Measurements from ENCODE around the gene ZP4. TPM values are rescaled to one million over a fixed set of nuclear protein-coding genes. Genes with fewer than 3 reads are reported as not detected.
A peak's percentile ranks its signal among the peaks of the same experiment; 100 is the strongest.

Gene ZP4
- polyA plus RNA-seq, 4 donors, result not detected

DNA sequence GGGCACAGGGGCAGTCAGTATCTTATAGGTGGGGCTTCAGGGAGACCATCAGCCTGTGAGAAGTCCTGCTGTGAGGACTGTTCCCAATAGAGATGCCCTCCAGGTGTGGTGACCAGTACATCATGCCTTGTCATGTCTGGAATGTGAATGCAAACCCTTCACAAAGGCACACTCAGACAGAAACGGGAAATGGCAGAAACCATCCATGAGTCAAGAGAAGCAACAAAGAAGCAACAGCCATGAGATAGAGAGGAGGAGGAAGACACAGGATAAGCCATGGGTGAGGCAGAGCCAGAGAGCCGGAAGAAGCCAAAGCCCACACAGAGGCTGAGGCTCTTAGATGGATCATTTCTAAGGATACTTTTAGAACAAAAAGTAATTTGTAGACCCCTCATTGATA, 20.1 kb upstream of the ZP4 start:
- Histone ChIP-seq H3K4me3 (ENCODE audit: low read depth in 1 of 3, low read length in 3 of 3) (no peak overlapping the region), H3K27me3 (ENCODE audit: control insufficient read depth in 3 of 3, insufficient read depth in 3 of 3, low read length in 3 of 3) (no peaks in the 10 kb centered on the region), H3K9me3 (ENCODE audit: control insufficient read depth in 2 of 2, insufficient read depth in 1 of 2, low read depth in 1 of 2, low read length in 1 of 2) (no peaks in the 10 kb centered on the region), H3K36me3 (ENCODE audit: control insufficient read depth in 3 of 3, insufficient read depth in 2 of 3, low read depth in 1 of 3, low read length in 3 of 3) (no peaks in the 10 kb centered on the region), H3K27ac (ENCODE audit: low read depth in 1 of 3, low read length in 2 of 3) (no peak overlapping the region), H3K4me1 (ENCODE audit: control insufficient read depth in 3 of 3, insufficient read depth in 2 of 3, low read depth in 1 of 3, low read length in 2 of 3) (no peaks in the 10 kb centered on the region)
- DNase-seq, result no peak
- 90 to 92% (median 91%) methylated on average over 2 of the region's 2 CpGs for WGBS, 3 donors
- no peak for FAIRE-seq

DNA sequence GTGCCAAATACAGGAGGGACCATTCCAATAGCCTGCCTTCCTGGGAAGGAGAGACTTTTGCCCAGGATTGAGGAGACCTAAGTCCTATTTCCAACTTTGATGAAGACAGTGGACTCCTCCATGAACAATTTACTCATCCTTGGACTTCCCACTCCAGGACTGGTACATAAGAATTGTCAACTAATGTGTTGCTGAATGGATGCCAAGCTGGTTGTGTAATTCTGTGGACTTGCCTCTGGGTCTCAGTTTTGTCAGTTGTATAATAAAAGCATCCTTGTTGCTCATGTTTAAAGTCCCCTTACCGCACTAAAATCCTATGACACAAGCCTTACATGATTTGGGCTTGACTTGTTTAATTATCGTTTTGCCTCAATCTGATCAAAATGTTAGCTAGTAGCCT, 13.2 kb upstream of the ZP4 start:
- Histone ChIP-seq H3K27ac (ENCODE audit: low read depth in 1 of 3, low read length in 2 of 3) (no peak overlapping the region), H3K4me3 (ENCODE audit: low read depth in 1 of 3, low read length in 3 of 3) (no peak overlapping the region), H3K4me1 (ENCODE audit: control insufficient read depth in 3 of 3, insufficient read depth in 2 of 3, low read depth in 1 of 3, low read length in 2 of 3) (no peaks in the 10 kb centered on the region), H3K27me3 (ENCODE audit: control insufficient read depth in 3 of 3, insufficient read depth in 3 of 3, low read length in 3 of 3) (no peaks in the 10 kb centered on the region), H3K36me3 (ENCODE audit: control insufficient read depth in 3 of 3, insufficient read depth in 2 of 3, low read depth in 1 of 3, low read length in 3 of 3) (no peaks in the 10 kb centered on the region), H3K9me3 (ENCODE audit: control insufficient read depth in 2 of 2, insufficient read depth in 1 of 2, low read depth in 1 of 2, low read length in 1 of 2) (no peaks in the 10 kb centered on the region)
- DNase-seq, result no peak
- WGBS, 3 donors, result 89 to 92% (median 90%) methylated on average over 2 of the region's 2 CpGs
- no peak for FAIRE-seq

DNA sequence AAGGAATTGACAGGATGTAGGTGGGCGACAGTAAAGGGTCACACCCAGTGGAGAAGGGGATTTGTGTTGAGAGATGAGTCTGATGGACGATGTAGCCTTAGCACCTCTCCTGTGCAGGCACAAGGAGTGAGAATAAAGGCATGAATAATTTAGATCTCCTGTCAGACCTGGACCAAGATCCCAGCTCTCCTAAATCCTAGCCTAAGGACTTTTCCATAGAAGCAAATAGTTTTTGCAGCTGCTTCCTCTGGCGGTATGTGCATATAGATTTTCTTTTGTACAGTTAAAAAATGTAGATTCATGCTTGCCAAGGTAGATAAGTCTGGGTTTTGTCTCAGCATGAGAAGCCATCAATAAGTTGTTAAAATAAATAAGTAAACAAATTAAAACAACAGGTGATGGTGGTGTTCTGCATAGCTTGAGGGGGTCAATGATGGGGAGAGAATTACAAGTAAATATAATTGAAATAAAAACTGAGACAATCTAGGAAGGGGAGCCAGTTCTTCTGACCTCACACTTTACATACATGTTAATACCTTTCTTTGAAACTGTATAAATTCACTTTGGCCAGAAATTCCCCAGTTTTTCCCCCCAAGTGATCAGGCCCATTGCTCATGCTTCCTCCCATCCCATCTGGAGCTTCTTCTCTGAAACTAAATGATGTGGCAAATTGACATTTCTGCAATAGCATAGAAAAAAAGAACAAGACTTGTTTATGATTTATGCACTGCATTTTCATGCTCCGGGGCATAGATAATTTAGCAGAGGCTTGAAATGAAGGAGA, 12.4 kb upstream of the ZP4 start:
- Histone ChIP-seq H3K9me3 (ENCODE audit: control insufficient read depth in 2 of 2, insufficient read depth in 1 of 2, low read depth in 1 of 2, low read length in 1 of 2) (no peaks in the 10 kb centered on the region), H3K36me3 (ENCODE audit: control insufficient read depth in 3 of 3, insufficient read depth in 2 of 3, low read depth in 1 of 3, low read length in 3 of 3) (no peaks in the 10 kb centered on the region), H3K4me3 (ENCODE audit: low read depth in 1 of 3, low read length in 3 of 3) (no peak overlapping the region), H3K27me3 (ENCODE audit: control insufficient read depth in 3 of 3, insufficient read depth in 3 of 3, low read length in 3 of 3) (no peaks in the 10 kb centered on the region), H3K4me1 (ENCODE audit: control insufficient read depth in 3 of 3, insufficient read depth in 2 of 3, low read depth in 1 of 3, low read length in 2 of 3) (no peaks in the 10 kb centered on the region), H3K27ac (ENCODE audit: low read depth in 1 of 3, low read length in 2 of 3) (no peak overlapping the region)
- FAIRE-seq (no peak), DNase-seq (no peak)
- 81 to 82% (median 81%) methylated on average over 4 of the region's 4 CpGs for WGBS, 3 donors

DNA sequence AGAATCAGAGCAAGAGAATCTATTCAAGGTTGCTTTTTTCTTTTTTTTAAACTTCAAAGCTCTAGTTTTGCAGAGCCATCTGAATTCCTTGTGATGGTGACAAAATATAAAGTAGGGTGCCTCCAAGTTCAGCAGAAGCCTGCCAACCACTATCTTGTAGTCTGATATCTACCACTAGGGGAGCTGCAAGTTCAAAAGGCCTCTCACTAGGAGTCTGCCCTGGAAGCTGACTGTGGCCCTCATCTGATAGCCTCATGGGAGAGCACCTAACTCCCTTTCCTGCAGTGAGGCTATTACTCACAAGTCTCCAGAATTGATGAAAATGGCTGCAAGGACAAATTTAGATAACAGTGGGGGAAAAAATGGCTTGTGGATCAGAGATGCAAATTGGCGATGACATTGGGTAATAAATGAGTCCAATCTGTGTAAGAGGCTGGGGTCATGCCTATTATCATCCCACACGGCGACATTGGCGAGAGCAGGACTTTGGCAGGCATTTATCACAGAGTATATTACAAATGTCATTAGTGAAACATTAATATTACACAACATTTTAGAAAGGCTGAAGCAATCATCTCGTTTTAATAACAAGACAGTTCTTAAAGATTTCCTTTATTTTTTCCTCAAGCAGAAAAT, 10.7 kb upstream of the ZP4 start:
- no peaks in the 10 kb centered on the region for H3K9me3 ChIP-seq (ENCODE audit: control insufficient read depth in 2 of 2, insufficient read depth in 1 of 2, low read depth in 1 of 2, low read length in 1 of 2)
- WGBS, 3 donors, result 14 to 46% (median 37%) methylated on average over 5 of the region's 5 CpGs
- DNase-seq (peak; percentile 29 to 38), FAIRE-seq (no peak)
- no peak overlapping the region for H3K4me3 ChIP-seq (ENCODE audit: low read depth in 1 of 3, low read length in 3 of 3)
- no peaks in the 10 kb centered on the region for H3K4me1 ChIP-seq (ENCODE audit: control insufficient read depth in 3 of 3, insufficient read depth in 2 of 3, low read depth in 1 of 3, low read length in 2 of 3)
- no peak overlapping the region for H3K27ac ChIP-seq (ENCODE audit: low read depth in 1 of 3, low read length in 2 of 3)
- no peaks in the 10 kb centered on the region for H3K27me3 ChIP-seq (ENCODE audit: control insufficient read depth in 3 of 3, insufficient read depth in 3 of 3, low read length in 3 of 3)
- H3K36me3 ChIP-seq (ENCODE audit: control insufficient read depth in 3 of 3, insufficient read depth in 2 of 3, low read depth in 1 of 3, low read length in 3 of 3), result no peaks in the 10 kb centered on the region

DNA sequence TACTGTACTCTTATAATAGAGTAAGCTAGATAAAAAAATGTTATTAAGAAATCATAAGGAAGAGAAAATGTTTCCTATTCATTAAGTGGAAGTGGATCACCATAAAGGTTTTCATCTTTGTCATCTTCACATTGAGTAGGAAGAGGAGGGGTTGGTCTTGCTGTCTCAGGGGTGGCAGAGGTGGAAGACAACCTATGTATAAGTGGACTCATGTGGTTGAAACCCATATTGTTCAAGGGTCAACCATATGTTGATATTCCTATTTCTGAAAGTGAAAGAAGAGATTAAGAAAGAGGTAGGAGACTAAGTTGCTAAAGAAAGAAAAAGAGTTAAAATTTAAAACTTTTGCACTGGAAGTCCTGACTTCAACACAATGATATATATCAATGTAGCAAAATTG, 4.9 kb upstream of the ZP4 start:
- Histone ChIP-seq H3K4me3 (ENCODE audit: low read depth in 1 of 3, low read length in 3 of 3) (no peak overlapping the region), H3K27me3 (ENCODE audit: control insufficient read depth in 3 of 3, insufficient read depth in 3 of 3, low read length in 3 of 3) (no peaks in the 10 kb centered on the region), H3K9me3 (ENCODE audit: control insufficient read depth in 2 of 2, insufficient read depth in 1 of 2, low read depth in 1 of 2, low read length in 1 of 2) (no peaks in the 10 kb centered on the region), H3K36me3 (ENCODE audit: control insufficient read depth in 3 of 3, insufficient read depth in 2 of 3, low read depth in 1 of 3, low read length in 3 of 3) (no peaks in the 10 kb centered on the region), H3K4me1 (ENCODE audit: control insufficient read depth in 3 of 3, insufficient read depth in 2 of 3, low read depth in 1 of 3, low read length in 2 of 3) (no peaks in the 10 kb centered on the region), H3K27ac (ENCODE audit: low read depth in 1 of 3, low read length in 2 of 3) (no peak overlapping the region)
- no peak for FAIRE-seq
- no peak for DNase-seq

DNA sequence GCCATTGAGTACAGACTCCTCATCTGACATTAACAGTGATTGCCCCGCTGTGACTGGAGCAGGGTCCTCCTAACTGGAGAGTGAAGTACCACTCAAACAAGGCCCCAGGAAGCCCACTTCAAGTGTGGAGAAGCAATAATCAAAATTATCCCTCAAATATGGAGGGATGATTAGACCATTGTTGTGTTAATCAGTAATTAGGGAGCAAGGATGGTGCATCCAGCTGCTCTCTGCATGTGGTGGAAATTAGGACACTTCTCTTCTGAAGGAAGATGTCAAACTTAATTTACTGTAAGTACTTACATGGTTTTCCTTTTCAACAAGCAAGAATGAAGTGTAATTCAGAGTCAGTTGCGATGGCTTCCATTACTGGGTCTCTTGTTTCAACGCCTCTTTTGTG, 3.4 kb upstream of the ZP4 start:
- no peaks in the 10 kb centered on the region for H3K36me3 ChIP-seq (ENCODE audit: control insufficient read depth in 3 of 3, insufficient read depth in 2 of 3, low read depth in 1 of 3, low read length in 3 of 3)
- H3K27ac ChIP-seq (ENCODE audit: low read depth in 1 of 3, low read length in 2 of 3), result no peak overlapping the region
- no peaks in the 10 kb centered on the region for H3K27me3 ChIP-seq (ENCODE audit: control insufficient read depth in 3 of 3, insufficient read depth in 3 of 3, low read length in 3 of 3)
- 88 to 95% (median 92%) methylated on average over 3 of the region's 3 CpGs for WGBS, 3 donors
- FAIRE-seq, result no peak
- no peak overlapping the region for H3K4me3 ChIP-seq (ENCODE audit: low read depth in 1 of 3, low read length in 3 of 3)
- H3K9me3 ChIP-seq (ENCODE audit: control insufficient read depth in 2 of 2, insufficient read depth in 1 of 2, low read depth in 1 of 2, low read length in 1 of 2), result no peaks in the 10 kb centered on the region
- no peaks in the 10 kb centered on the region for H3K4me1 ChIP-seq (ENCODE audit: control insufficient read depth in 3 of 3, insufficient read depth in 2 of 3, low read depth in 1 of 3, low read length in 2 of 3)
- DNase-seq, result no peak

DNA sequence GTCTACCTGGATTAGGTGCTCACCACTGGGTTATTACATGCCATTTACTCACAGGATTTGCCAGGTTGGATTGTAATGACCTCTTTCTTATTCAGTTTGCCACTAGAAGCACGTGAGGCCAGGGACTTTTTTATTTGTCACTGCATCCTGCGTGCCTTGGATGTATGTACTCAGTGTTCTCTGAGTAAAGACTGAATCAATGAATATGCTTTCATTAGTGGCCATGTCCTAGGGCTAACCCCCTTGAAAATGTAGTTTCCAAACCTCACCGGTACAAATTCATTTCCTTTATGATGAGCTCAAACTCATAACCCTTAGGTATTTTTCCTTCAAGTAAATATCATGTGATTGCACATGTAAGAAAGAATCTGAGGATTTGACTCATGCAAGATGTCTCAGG, 1.3 kb upstream of the ZP4 start:
- WGBS, 3 donors, result 60 to 76% (median 66%) methylated on average over 3 of the region's 3 CpGs
- Histone ChIP-seq H3K27me3 (ENCODE audit: control insufficient read depth in 3 of 3, insufficient read depth in 3 of 3, low read length in 3 of 3) (no peaks in the 10 kb centered on the region), H3K4me1 (ENCODE audit: control insufficient read depth in 3 of 3, insufficient read depth in 2 of 3, low read depth in 1 of 3, low read length in 2 of 3) (no peaks in the 10 kb centered on the region), H3K36me3 (ENCODE audit: control insufficient read depth in 3 of 3, insufficient read depth in 2 of 3, low read depth in 1 of 3, low read length in 3 of 3) (no peaks in the 10 kb centered on the region), H3K27ac (ENCODE audit: low read depth in 1 of 3, low read length in 2 of 3) (no peak overlapping the region), H3K9me3 (ENCODE audit: control insufficient read depth in 2 of 2, insufficient read depth in 1 of 2, low read depth in 1 of 2, low read length in 1 of 2) (no peaks in the 10 kb centered on the region), H3K4me3 (ENCODE audit: low read depth in 1 of 3, low read length in 3 of 3) (no peak overlapping the region)
- FAIRE-seq, result no peak
- DNase-seq, result no peak

DNA sequence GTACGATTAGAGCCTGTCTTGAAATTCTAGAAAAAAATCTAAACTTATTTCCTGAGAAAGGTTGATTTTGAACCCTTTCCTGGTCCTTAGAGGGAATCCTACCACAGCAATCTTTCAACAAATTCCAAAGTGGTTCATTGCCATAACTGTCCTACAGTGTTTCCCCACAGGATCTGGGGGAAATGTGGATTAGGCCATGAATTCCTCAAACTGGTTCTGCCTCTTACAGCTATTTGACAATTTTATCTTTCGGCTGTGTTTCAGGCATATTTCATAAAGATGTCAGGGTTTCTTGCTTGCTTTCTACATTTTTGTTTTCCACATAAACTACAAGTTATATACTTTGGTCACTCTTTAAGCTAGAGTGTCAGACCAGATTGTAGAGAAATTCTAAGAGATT, 544 bp upstream of the ZP4 start:
- 74 to 89% (median 81%) methylated on average over 2 of the region's 2 CpGs for WGBS, 3 donors
- no peak for FAIRE-seq

DNA sequence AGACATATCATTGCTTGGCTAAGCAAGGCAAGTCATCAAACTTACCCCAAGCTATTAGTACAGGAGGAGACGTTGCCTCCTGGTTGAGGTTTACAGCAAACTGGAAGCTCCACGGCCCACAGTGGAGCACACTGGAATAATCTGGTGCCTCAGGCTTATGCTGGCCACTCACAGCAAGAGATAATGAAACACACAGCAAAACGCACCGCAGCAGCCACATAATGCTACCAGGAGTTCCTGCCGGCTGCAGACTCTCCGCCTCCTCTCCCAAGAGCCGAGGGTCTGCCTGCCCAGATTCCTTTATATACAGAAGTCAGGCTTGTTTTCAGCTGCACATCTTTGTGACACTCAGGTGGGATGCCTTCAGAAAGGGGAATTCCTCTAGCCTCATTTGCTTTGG, 306 bp downstream of the ZP4 start:
- FAIRE-seq (no peak), DNase-seq (no peak)
- H3K4me3 ChIP-seq (ENCODE audit: low read depth in 1 of 3, low read length in 3 of 3), result no peak overlapping the region
- no peaks in the 10 kb centered on the region for H3K27me3 ChIP-seq (ENCODE audit: control insufficient read depth in 3 of 3, insufficient read depth in 3 of 3, low read length in 3 of 3)
- no peaks in the 10 kb centered on the region for H3K4me1 ChIP-seq (ENCODE audit: control insufficient read depth in 3 of 3, insufficient read depth in 2 of 3, low read depth in 1 of 3, low read length in 2 of 3)
- H3K36me3 ChIP-seq (ENCODE audit: control insufficient read depth in 3 of 3, insufficient read depth in 2 of 3, low read depth in 1 of 3, low read length in 3 of 3), result no peaks in the 10 kb centered on the region
- no peaks in the 10 kb centered on the region for H3K9me3 ChIP-seq (ENCODE audit: control insufficient read depth in 2 of 2, insufficient read depth in 1 of 2, low read depth in 1 of 2, low read length in 1 of 2)
- H3K27ac ChIP-seq (ENCODE audit: low read depth in 1 of 3, low read length in 2 of 3), result no peak overlapping the region
- 79 to 89% (median 83%) methylated on average over 7 of the region's 7 CpGs for WGBS, 3 donors

More for the DNA sequence above, 544 bp upstream of the ZP4 start:
- H3K27me3 ChIP-seq (ENCODE audit: control insufficient read depth in 3 of 3, insufficient read depth in 3 of 3, low read length in 3 of 3), result no peaks in the 10 kb centered on the region
- no peak for DNase-seq
- no peak overlapping the region for H3K4me3 ChIP-seq (ENCODE audit: low read depth in 1 of 3, low read length in 3 of 3)
- H3K4me1 ChIP-seq (ENCODE audit: control insufficient read depth in 3 of 3, insufficient read depth in 2 of 3, low read depth in 1 of 3, low read length in 2 of 3), result no peaks in the 10 kb centered on the region
- no peaks in the 10 kb centered on the region for H3K36me3 ChIP-seq (ENCODE audit: control insufficient read depth in 3 of 3, insufficient read depth in 2 of 3, low read depth in 1 of 3, low read length in 3 of 3)
- H3K9me3 ChIP-seq (ENCODE audit: control insufficient read depth in 2 of 2, insufficient read depth in 1 of 2, low read depth in 1 of 2, low read length in 1 of 2), result no peaks in the 10 kb centered on the region
- no peak overlapping the region for H3K27ac ChIP-seq (ENCODE audit: low read depth in 1 of 3, low read length in 2 of 3)

All from small intestine (tissue), 7 donors.